PC-9 (cell line): ENCODE data around the gene FAF1. TPM values are rescaled to one million over a fixed set of nuclear protein-coding genes. Genes with fewer than 3 reads are reported as not detected.

Experiments used
- BruUV-seq: library from RNA; stranded (reverse); fragments of 400-500 nt; replicated peaks from 2 replicates; lab custom pipeline; 2021; lab: Mats Ljungman, UMichigan
- CTCF ChIA-PET: fragments of 300-600 bp; sonication (Branson Sonifier 250); formaldehyde crosslinking; loops from one replicate; lab custom pipeline; 2022; ENCODE audit warnings: antibody characterized with exemption; lab: Charles Lee
- POLR2A ChIA-PET: fragments of 300-600 bp; sonication (Branson Sonifier 250); formaldehyde crosslinking; loops from one replicate; lab custom pipeline; 2022; ENCODE audit warnings: antibody characterized with exemption; ENCODE audit not compliant: unreplicated experiment; lab: Charles Lee
- DNase-seq, 2 experiments: peaks; one replicate each; pipeline versions ENCODE4 v3.0.0 to v3.0.0-alpha.2; 2015 to 2022; ENCODE audit warnings: mixed read lengths in 1 of 2
- H2AFZ ChIP-seq: fragments of 200-600 bp; sonication (generic); 2 replicates; pipeline ENCODE4 v1.8.1; 2017; ENCODE audit warnings: antibody characterized with exemption
- H3F3A ChIP-seq: fragments of 200-600 bp; sonication (generic); 2 replicates; pipeline ENCODE4 v1.8.1; 2017; ENCODE audit warnings: antibody characterized with exemption, mild to moderate bottlenecking, low read depth; ENCODE audit not compliant: insufficient read depth
- H3K27ac ChIP-seq: fragments of 200-600 bp; sonication (generic); 2 replicates; pipeline ENCODE4 v1.6.1; 2016; ENCODE audit warnings: mixed run types
- H3K27me3 ChIP-seq: fragments of 200-600 bp; sonication (generic); 2 replicates; pipeline ENCODE4 v1.6.1; 2016; ENCODE audit warnings: low read depth, mixed run types; ENCODE audit not compliant: insufficient read depth
- H3K36me3 ChIP-seq: fragments of 200-600 bp; sonication (generic); 2 replicates; pipeline ENCODE4 v1.6.1; 2016; ENCODE audit warnings: low read depth, mixed run types
- H3K4me1 ChIP-seq: fragments of 200-600 bp; sonication (generic); replicated peaks from 2 replicates; pipeline ENCODE4 v1.6.1; 2016; ENCODE audit warnings: mixed run types; ENCODE audit not compliant: insufficient read depth
- H3K4me2 ChIP-seq: fragments of 200-600 bp; sonication (generic); 2 replicates; pipeline ENCODE4 v1.6.1; 2017; ENCODE audit warnings: mixed run types
- H3K4me3 ChIP-seq: fragments of 200-600 bp; sonication (generic); 2 replicates; pipeline ENCODE4 v1.6.1; 2016; ENCODE audit warnings: mixed run types
- H3K79me2 ChIP-seq: fragments of 200-600 bp; sonication (generic); 2 replicates; pipeline ENCODE4 v1.6.1; 2017; ENCODE audit warnings: low read depth, mixed run types
- H3K9me2 ChIP-seq: fragments of 200-600 bp; sonication (generic); 2 replicates; pipeline ENCODE4 v1.8.1; 2017; ENCODE audit warnings: mild to moderate bottlenecking; ENCODE audit not compliant: insufficient read depth
- H3K9me3 ChIP-seq: fragments of 200-600 bp; sonication (generic); 2 replicates; pipeline ENCODE4 v1.8.1; 2016; ENCODE audit warnings: low read depth; ENCODE audit not compliant: insufficient read depth
- H4K20me1 ChIP-seq: fragments of 200-600 bp; sonication (generic); 2 replicates; pipeline ENCODE4 v1.8.1; 2017; ENCODE audit not compliant: insufficient read depth
- CTCF ChIP-seq: fragments of 200-600 bp; sonication (generic); conservative IDR thresholded peaks from 2 replicates; pipeline ENCODE4 v1.6.1; 2017; ENCODE audit warnings: mixed run types, antibody characterized with exemption, mild to moderate bottlenecking, moderate library complexity
- EZH2 ChIP-seq: fragments of 200-600 bp; sonication (generic); IDR thresholded peaks from 2 replicates; pipeline ENCODE4 v1.8.0; 2017; ENCODE audit warnings: antibody characterized with exemption, low read depth
- intact Hi-C: fragments of 100-400 bp; cut with micrococcal nuclease; formaldehyde crosslinking; loops from one replicate; pipeline ENCODE4 v1.10.0; 2022; ENCODE audit not compliant: unreplicated experiment
- total RNA-seq: library from RNA; stranded (reverse); gene quantifications from 2 replicates; pipeline ENCODE4 v1.2.3, GENCODE V29; 2021

The FAF1 gene
- total RNA-seq, 1 experiment from 2014 or later = 105 TPM

GRCh38 chr1:50705041-50705440, 255.0 kb downstream of the FAF1 start:
- no peak overlapping the region for H3K27ac ChIP-seq
- no peak overlapping the region for H2AFZ ChIP-seq
- no peaks in the 10 kb centered on the region for H3K36me3 ChIP-seq
- H3K4me2 ChIP-seq = no peak overlapping the region
- intact Hi-C loops = loop anchor here (10.0 kb wide), 1 partner anchor 340 kb away; no protein-coding TSS in a partner anchor
- H3F3A ChIP-seq = no peaks in the 10 kb centered on the region
- POLR2A ChIA-PET = no interaction called here
- H3K9me3 ChIP-seq = no peaks in the 10 kb centered on the region
- H3K4me3 ChIP-seq = no peak overlapping the region
- H3K9me2 ChIP-seq = no peaks in the 10 kb centered on the region
- H3K4me1 ChIP-seq = no peaks in the 10 kb centered on the region
- no peak for DNase-seq
- CTCF ChIA-PET = interaction anchor here (0.7 to 3.7 kb wide), 2 partner anchors 18 to 84 kb away, joined by 3 to 23 read pairs; no protein-coding TSS in a partner anchor
- H4K20me1 ChIP-seq = peaks cover 4% of the 10 kb centered on the region; the same call in 1 of the 2 replicates
- H3K27me3 ChIP-seq = no peaks in the 10 kb centered on the region
- no peaks in the 10 kb centered on the region for H3K79me2 ChIP-seq
- no TSS peak for BruUV-seq
- TF ChIP-seq CTCF (no peak), EZH2 (no peak)

DNA sequence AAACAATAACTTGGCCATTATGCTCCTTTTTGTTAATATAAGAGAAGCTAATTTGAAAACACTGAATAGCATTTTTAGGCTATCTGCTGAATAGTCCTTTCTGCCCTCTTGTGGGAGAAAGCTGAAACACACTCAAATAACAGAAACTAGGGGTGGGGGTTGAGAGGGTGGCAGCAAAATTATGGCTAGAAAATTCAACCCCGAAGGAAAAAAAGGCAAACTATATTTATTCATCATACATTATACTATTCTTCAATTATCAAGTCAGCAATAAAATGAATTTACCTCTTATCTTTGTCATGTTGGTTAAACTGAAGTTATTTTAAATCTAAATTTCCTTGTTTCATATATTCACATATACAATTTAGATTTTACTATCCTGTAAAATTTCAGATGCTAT, 255.9 kb downstream of the FAF1 start:
- ChIA-PET CTCF (interaction anchor here (0.6 to 3.7 kb wide), 3 partner anchors 70 to 83 kb away, joined by 3 to 23 read pairs (median 3); no protein-coding TSS in a partner anchor), POLR2A (interaction anchor here (0.6 to 0.7 kb wide), 2 partner anchors 83 to 251 kb away, joined by 3 to 5 read pairs; no protein-coding TSS in a partner anchor)
- Histone ChIP-seq H3K4me3 (no peak overlapping the region), H3K36me3 (no peaks in the 10 kb centered on the region), H3K4me1 (no peaks in the 10 kb centered on the region), H2AFZ (no peak overlapping the region), H3K27me3 (no peaks in the 10 kb centered on the region), H3K9me2 (no peaks in the 10 kb centered on the region), H3K79me2 (no peaks in the 10 kb centered on the region), H3F3A (no peaks in the 10 kb centered on the region), H3K27ac (no peak overlapping the region), H3K9me3 (no peaks in the 10 kb centered on the region), H4K20me1 (peaks cover 4% of the 10 kb centered on the region; the same call in 1 of the 2 replicates), H3K4me2 (no peak overlapping the region)
- no TSS peak for BruUV-seq
- TF ChIP-seq EZH2 (no peak), CTCF (peak; percentile 85)
- peak; percentile 11 to 39 for DNase-seq
- intact Hi-C loops = loop anchor here (1.0 to 10.0 kb wide), 2 partner anchors 83 to 339 kb away; no protein-coding TSS in a partner anchor

DNA sequence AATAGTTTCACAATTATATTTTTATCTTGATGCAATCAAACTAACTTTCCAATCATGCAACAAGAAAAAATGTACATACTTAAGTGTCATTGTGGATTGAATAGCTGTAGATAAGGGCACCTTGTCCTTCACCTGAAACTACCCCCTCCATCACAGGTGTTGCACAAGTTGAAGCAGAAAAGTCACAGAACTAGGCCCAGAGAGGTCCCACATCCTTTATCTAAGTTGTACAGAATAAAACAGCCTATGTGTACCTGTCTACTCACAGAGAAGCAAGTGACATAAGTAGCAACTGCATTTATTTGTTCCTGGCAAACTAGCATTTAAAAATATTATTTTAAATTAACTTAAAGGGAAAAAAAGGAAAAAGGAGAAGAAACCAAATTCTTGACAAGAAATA, 256.8 kb downstream of the FAF1 start:
- BruUV-seq = no TSS peak
- Histone ChIP-seq H3F3A (no peaks in the 10 kb centered on the region), H3K4me2 (no peak overlapping the region), H3K9me2 (no peaks in the 10 kb centered on the region), H2AFZ (no peak overlapping the region), H3K27me3 (no peaks in the 10 kb centered on the region), H3K9me3 (no peaks in the 10 kb centered on the region), H3K4me3 (no peak overlapping the region), H3K4me1 (no peaks in the 10 kb centered on the region), H3K36me3 (no peaks in the 10 kb centered on the region), H4K20me1 (peaks cover 8% of the 10 kb centered on the region; the same call in 1 of the 2 replicates), H3K79me2 (no peaks in the 10 kb centered on the region), H3K27ac (no peak overlapping the region)
- intact Hi-C loops = loop anchor here (1.0 to 10.0 kb wide), 2 partner anchors 44 to 338 kb away; no protein-coding TSS in a partner anchor
- DNase-seq = no peak
- TF ChIP-seq CTCF = no peak
- no peak for TF ChIP-seq EZH2
- ChIA-PET CTCF (interaction anchor here (3.7 kb wide), 1 partner anchor 82 kb away, joined by 23 read pairs; no protein-coding TSS in a partner anchor), POLR2A (no interaction called here)
